Stomach (tissue), 9 donors: Measurements from ENCODE around the gene ATP2B3. TPM values are rescaled to one million over a fixed set of nuclear protein-coding genes. Genes with fewer than 3 reads are reported as not detected.

ENCODE experiments used
- DNase-seq, 2 donors: peaks; one replicate each; pipeline versions ENCODE4 v3.0.0 to v3.0.0-alpha.2; 2013 to 2019
- H3K27ac ChIP-seq, 5 donors: fragments of 200-600 bp in 4 of 5; sonication (generic) in 4 of 5; one replicate each; pipeline ENCODE4 v1.5.1; 2013 to 2019; ENCODE audit warnings: mild to moderate bottlenecking in 1 of 5, moderate library complexity in 1 of 5
- H3K27me3 ChIP-seq, 3 donors: fragments of 200-600 bp; sonication (generic); one replicate each; pipeline ENCODE4 v1.5.1; 2017 to 2019; ENCODE audit warnings: mixed run types in 1 of 3
- H3K36me3 ChIP-seq, 4 donors: fragments of 200-600 bp; sonication (generic); 1 replicate in 3 of 4; 2 replicates in 1 of 4; pipeline ENCODE4 v1.5.1; 2016 to 2019
- H3K4me1 ChIP-seq, 4 donors: fragments of 200-600 bp; sonication (generic); one replicate each; pipeline ENCODE4 v1.5.1; 2016 to 2019
- H3K4me3 ChIP-seq, 4 donors: fragments of 200-600 bp; sonication (generic) in 3 of 4; one replicate each; pipeline ENCODE4 v1.5.1; 2016 to 2019; ENCODE audit warnings: mild to moderate bottlenecking in 1 of 4
- H3K9me3 ChIP-seq, 4 donors: fragments of 200-600 bp; sonication (generic); one replicate each; pipeline ENCODE4 v1.5.1; 2016 to 2019
- EP300 ChIP-seq: sonication (generic); formaldehyde crosslinking; IDR thresholded peaks from one replicate; pipeline ENCODE4 v1.6.1; 2017; ENCODE audit warnings: antibody characterized with exemption
- POLR2A ChIP-seq, 4 donors: fragments of 450-650 bp; IDR thresholded peaks; one replicate each; pipeline ENCODE4 v1.6.1; 2016; ENCODE audit warnings: antibody characterized with exemption in 4 of 4, control low read depth in 2 of 4, mild to moderate bottlenecking in 1 of 4, moderate library complexity in 1 of 4
- POLR2AphosphoS5 ChIP-seq, 3 donors: sonication (generic); formaldehyde crosslinking; IDR thresholded peaks; one replicate each; pipeline ENCODE4 v1.6.1; 2016; ENCODE audit warnings: antibody characterized with exemption in 3 of 3
- WGBS, 5 donors: extraction: QIAGEN DNeasy Blood & Tissue Kit in 3 of 5; methylation state at CpG; one replicate each; pipeline versions ENCODE4 v1.1.5 to v1.1.7; 2013 to 2018; 5-methylcytosine and 5-hydroxymethylcytosine counted together
- intact Hi-C: fragments of 100-400 bp; cut with DNase I; formaldehyde crosslinking; loops from one replicate; pipeline ENCODE4 v1.15.1; 2023; ENCODE audit warnings: low total_unique reads
- polyA plus RNA-seq, 3 donors: library from polyadenylated mRNA; stranded (reverse); fragments of 200-250 nt; gene quantifications; one replicate each; pipeline ENCODE4 v1.2.3, GENCODE V29; 2013
- total RNA-seq, 5 donors: library from RNA; depleted of rRNA; stranded (reverse); fragments of >200 nt; gene quantifications; one replicate each; pipeline versions ENCODE4 v1.1.0 to v1.2.3, GENCODE V29; 2014 to 2016
- TF ChIP-seq, protein P1 (sequence below), 7 experiments: fragments of 450-650 bp in 4 of 7; fragments of 200-600 bp in 3 of 7; sonication (generic) in 3 of 7; IDR thresholded peaks; one replicate each; pipeline ENCODE4 v1.5.1; 2016 to 2019; ENCODE audit warnings: antibody characterized with exemption in 7 of 7, control low read depth in 2 of 7, mild to moderate bottlenecking in 1 of 7
- donor health status: healthy with polysubstance abuse.
- donor health status: Bipolar disorder and iron deficiency.
- donor health status: healthy.

The ATP2B3 gene
- total and polyA plus RNA-seq, 8 donors: 0.03 to 0.55 TPM; not detected in 6

DNA sequence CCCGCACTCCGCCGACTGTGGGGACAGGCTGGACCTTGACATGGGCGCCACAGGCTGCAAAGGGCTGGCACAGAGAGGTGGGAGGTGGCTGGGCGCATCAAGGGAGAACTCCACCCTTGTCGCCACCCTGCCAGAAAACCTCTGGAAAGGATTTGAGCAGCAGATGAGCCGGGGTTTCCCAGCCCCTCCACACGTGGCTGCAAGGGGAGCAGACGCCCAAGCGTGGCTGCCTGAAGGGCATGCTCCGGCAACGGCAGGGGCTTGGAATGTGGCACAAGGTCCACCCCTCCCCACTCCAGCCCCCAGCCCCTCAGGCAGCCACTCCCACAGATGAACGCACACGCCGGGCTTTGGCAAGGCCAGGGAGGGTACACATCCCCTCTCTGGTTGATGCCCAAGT is 18.1 kb upstream of the ATP2B3 start:
- no peak overlapping the region for H3K4me3 ChIP-seq
- no peaks in the 10 kb centered on the region for H3K9me3 ChIP-seq
- peaks cover 0 to 8% (median 4%) of the 10 kb centered on the region in 4 donors for H3K4me1 ChIP-seq
- peaks cover 0 to 22% (median 20%) of the 10 kb centered on the region in 3 donors for H3K27me3 ChIP-seq
- DNase-seq: no peak
- TF ChIP-seq POLR2A (IDR thresholded peaks at IDR 0.05) (no peak), POLR2AphosphoS5 (IDR thresholded peaks at IDR 0.05) (no peak), EP300 (no peak)
- TF ChIP-seq, protein P1, sequence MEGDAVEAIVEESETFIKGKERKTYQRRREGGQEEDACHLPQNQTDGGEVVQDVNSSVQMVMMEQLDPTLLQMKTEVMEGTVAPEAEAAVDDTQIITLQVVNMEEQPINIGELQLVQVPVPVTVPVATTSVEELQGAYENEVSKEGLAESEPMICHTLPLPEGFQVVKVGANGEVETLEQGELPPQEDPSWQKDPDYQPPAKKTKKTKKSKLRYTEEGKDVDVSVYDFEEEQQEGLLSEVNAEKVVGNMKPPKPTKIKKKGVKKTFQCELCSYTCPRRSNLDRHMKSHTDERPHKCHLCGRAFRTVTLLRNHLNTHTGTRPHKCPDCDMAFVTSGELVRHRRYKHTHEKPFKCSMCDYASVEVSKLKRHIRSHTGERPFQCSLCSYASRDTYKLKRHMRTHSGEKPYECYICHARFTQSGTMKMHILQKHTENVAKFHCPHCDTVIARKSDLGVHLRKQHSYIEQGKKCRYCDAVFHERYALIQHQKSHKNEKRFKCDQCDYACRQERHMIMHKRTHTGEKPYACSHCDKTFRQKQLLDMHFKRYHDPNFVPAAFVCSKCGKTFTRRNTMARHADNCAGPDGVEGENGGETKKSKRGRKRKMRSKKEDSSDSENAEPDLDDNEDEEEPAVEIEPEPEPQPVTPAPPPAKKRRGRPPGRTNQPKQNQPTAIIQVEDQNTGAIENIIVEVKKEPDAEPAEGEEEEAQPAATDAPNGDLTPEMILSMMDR (IDR thresholded peaks at IDR 0.05): no peak
- no peaks in the 10 kb centered on the region for H3K36me3 ChIP-seq
- intact Hi-C loops: no loop called here
- H3K27ac ChIP-seq: no peak overlapping the region
- 65 to 77% (median 72%) methylated on average over 6 to 15 of the region's 15 CpGs; no CpG with 5 or more reads in 1 of the 5 donors for WGBS, 5 donors

DNA sequence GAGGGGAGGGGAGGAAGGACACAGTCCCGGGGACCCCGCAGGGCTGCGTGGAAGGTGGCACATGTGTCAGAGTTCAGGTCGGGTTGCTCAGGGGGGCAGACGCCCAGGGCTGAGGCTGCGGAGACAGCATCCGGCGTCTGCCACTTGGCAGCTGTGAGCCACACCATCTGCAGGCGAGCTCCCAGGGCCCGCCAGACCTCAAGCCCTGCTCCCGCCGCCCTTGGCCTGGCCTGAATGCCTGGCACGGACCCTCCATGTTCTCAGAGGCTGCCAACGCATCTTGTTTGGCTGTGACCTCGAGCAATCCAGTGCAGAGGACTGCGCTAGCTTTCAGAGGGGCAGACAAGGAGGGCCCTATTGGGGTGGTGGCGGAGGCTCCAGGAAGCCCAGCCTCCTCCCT is 17.6 kb upstream of the ATP2B3 start:
- Histone ChIP-seq H3K9me3 (no peaks in the 10 kb centered on the region), H3K27ac (no peak overlapping the region), H3K27me3 (peaks cover 0 to 20% (median 17%) of the 10 kb centered on the region in 3 donors), H3K36me3 (no peaks in the 10 kb centered on the region), H3K4me1 (peaks cover 0 to 8% (median 1%) of the 10 kb centered on the region in 4 donors), H3K4me3 (no peak overlapping the region)
- TF ChIP-seq, protein P1 (IDR thresholded peaks at IDR 0.05): no peak
- TF ChIP-seq POLR2A (IDR thresholded peaks at IDR 0.05) (no peak), POLR2AphosphoS5 (IDR thresholded peaks at IDR 0.05) (no peak), EP300 (no peak)
- DNase-seq: no peak
- intact Hi-C loops: no loop called here
- 61 to 89% (median 84%) methylated on average over 7 to 17 of the region's 17 CpGs for WGBS, 5 donors

DNA sequence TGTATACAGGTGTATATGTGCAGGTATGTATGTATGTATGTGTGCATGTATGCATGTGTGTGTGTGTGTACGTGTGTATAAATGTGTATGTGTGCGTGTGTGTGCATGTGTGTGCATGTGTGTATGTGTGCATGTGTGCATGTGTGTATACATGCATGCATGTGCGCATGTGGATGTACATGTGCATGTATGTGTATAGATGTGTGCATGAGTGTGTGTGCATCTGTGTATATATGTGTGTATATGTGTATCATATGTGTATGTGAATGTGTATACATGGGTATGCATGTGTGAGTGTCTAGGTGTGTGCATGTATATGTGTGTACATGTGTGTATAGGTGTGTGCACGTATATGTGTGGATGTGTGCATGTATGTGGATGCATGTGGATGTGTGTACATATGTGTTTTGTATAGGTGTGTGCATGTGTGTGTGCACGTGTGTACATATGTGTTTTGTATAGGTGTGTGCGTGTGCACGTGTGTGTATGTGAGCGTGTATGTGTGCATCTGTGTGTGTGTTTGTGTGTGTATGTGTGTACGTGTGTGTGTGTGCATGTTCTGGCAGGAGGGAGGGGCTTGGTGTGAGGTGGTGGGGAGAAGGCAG is 16.7 kb upstream of the ATP2B3 start:
- intact Hi-C loops: no loop called here
- no peak for DNase-seq
- no peak overlapping the region for H3K4me3 ChIP-seq
- H3K27ac ChIP-seq: no peak overlapping the region
- H3K36me3 ChIP-seq: no peaks in the 10 kb centered on the region
- TF ChIP-seq, protein P1 (IDR thresholded peaks at IDR 0.05): no peak
- TF ChIP-seq EP300 (no peak), POLR2A (IDR thresholded peaks at IDR 0.05) (no peak), POLR2AphosphoS5 (IDR thresholded peaks at IDR 0.05) (no peak)
- H3K4me1 ChIP-seq: no peaks in the 10 kb centered on the region
- WGBS, 5 donors: 87 to 95% (median 92%) methylated on average over 9 of the region's 9 CpGs
- H3K27me3 ChIP-seq: peaks cover 0 to 13% (median 8%) of the 10 kb centered on the region in 3 donors
- H3K9me3 ChIP-seq: no peaks in the 10 kb centered on the region

DNA sequence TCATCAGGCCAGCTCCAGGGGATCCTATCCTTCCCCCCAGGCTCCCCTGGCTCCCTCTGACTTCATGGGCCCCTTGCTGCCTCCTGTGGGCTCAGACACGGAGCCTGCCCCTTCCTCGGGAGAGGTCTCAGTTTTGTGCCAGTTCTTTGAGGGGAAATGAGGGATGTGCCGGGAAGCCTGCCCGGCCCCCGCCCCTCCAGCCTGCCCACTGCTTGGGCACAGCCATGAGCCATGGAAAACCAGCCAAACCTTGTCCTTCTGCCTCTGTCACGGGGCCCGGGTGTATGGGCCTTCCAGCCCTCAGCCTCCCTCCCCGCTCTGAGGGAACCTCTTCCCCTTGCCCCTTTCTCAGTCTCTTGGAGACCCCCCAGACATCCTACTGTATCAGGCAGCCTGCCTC is 15.9 kb upstream of the ATP2B3 start:
- no peak for DNase-seq
- Histone ChIP-seq H3K36me3 (no peaks in the 10 kb centered on the region), H3K9me3 (no peaks in the 10 kb centered on the region), H3K4me1 (no peaks in the 10 kb centered on the region), H3K27me3 (peaks cover 0 to 9% (median under 1%) of the 10 kb centered on the region in 3 donors), H3K4me3 (no peak overlapping the region), H3K27ac (no peak overlapping the region)
- 90 to 100% (median 92%) methylated on average over 3 to 8 of the region's 8 CpGs for WGBS, 5 donors
- no peak for TF ChIP-seq POLR2A (IDR thresholded peaks at IDR 0.05)
- TF ChIP-seq POLR2AphosphoS5 (IDR thresholded peaks at IDR 0.05): no peak
- TF ChIP-seq EP300: no peak
- TF ChIP-seq, protein P1 (IDR thresholded peaks at IDR 0.05): no peak
- intact Hi-C loops: no loop called here
